ENCODE measurements around the gene ADAMTSL4.
A peak's percentile ranks its signal among the peaks of the same experiment; 100 is the strongest.

The ADAMTSL4 gene

GRCh38 chr1:150548632-150549495 is at the start of gene ADAMTSL4:
Gene ADAMTSL4, plus strand, starts transcription at chr1:150549408. Its CDS starts 2,881 bp downstream, at chr1:150552289.
- H3K4me3 ChIP-seq (ENCODE audit: low read depth, low read length): peak within 1 kb of the TSS; percentile 49
- DNase-seq (ENCODE audit: low read depth): no peak

GRCh38 chr1:150505431-150505830 is 43.8 kb upstream of the ADAMTSL4 start:
- in situ Hi-C loops (cut with HindIII; ENCODE audit: low sequenced_read_pairs): no loop called here
- H3K4me3 ChIP-seq (ENCODE audit: low read depth, low read length): no peak overlapping the region
- no peak for TF ChIP-seq CTCF (IDR thresholded peaks at IDR 0.05; ENCODE audit: low read depth, low read length, missing control alignments)
- DNase-seq (ENCODE audit: low read depth): no peak

More at GRCh38 chr1:150548632-150549495, at the start of gene ADAMTSL4:
- in situ Hi-C loops (cut with HindIII; ENCODE audit: low sequenced_read_pairs): no loop called here
- peak; percentile 14 for TF ChIP-seq CTCF (IDR thresholded peaks at IDR 0.05; ENCODE audit: low read depth, low read length, missing control alignments)

GRCh38 chr1:150507912-150508864 is 41.0 kb upstream of the ADAMTSL4 start, which contains the start of gene ECM1:
Gene ECM1, plus strand, starts transcription at chr1:150508109. Its CDS starts 101 bp downstream, at chr1:150508210.
- no peak for DNase-seq (ENCODE audit: low read depth)
- in situ Hi-C loops (cut with HindIII; ENCODE audit: low sequenced_read_pairs): no loop called here
- no peak for TF ChIP-seq CTCF (IDR thresholded peaks at IDR 0.05; ENCODE audit: low read depth, low read length, missing control alignments)
- H3K4me3 ChIP-seq (ENCODE audit: low read depth, low read length): peak within 1 kb of the TSS; percentile 15

GRCh38 chr1:150508982-150509381 is 40.2 kb upstream of the ADAMTSL4 start:
- H3K4me3 ChIP-seq (ENCODE audit: low read depth, low read length): no peak overlapping the region
- DNase-seq (ENCODE audit: low read depth): no peak
- no peak for TF ChIP-seq CTCF (IDR thresholded peaks at IDR 0.05; ENCODE audit: low read depth, low read length, missing control alignments)
- in situ Hi-C loops (cut with HindIII; ENCODE audit: low sequenced_read_pairs): no loop called here

GRCh38 chr1:150511551-150511950 is 37.7 kb upstream of the ADAMTSL4 start:
- TF ChIP-seq CTCF (IDR thresholded peaks at IDR 0.05; ENCODE audit: low read depth, low read length, missing control alignments): no peak
- in situ Hi-C loops (cut with HindIII; ENCODE audit: low sequenced_read_pairs): no loop called here
- no peak overlapping the region for H3K4me3 ChIP-seq (ENCODE audit: low read depth, low read length)
- no peak for DNase-seq (ENCODE audit: low read depth)

GRCh38 chr1:150511985-150512660 is 37.1 kb upstream of the ADAMTSL4 start:
- TF ChIP-seq CTCF (IDR thresholded peaks at IDR 0.05; ENCODE audit: low read depth, low read length, missing control alignments): no peak
- no peak for DNase-seq (ENCODE audit: low read depth)

More at GRCh38 chr1:150511985-150512660, 37.1 kb upstream of the ADAMTSL4 start:
- H3K4me3 ChIP-seq (ENCODE audit: low read depth, low read length): no peak overlapping the region
- in situ Hi-C loops (cut with HindIII; ENCODE audit: low sequenced_read_pairs): no loop called here

All from astrocyte of the cerebellum (primary cell).